ENCODE measurements around the gene GSN. TPM values are rescaled to one million over a fixed set of nuclear protein-coding genes. Genes with fewer than 3 reads are reported as not detected.

Gene GSN
- total RNA-seq (1,000 to 10,000 TPM in 2 of 9 donors, 100 to 1,000 TPM in 7; 422 to 2,088 (median 703) TPM), polyA plus RNA-seq (100 to 1,000 TPM; 379 to 481 TPM)
- long read RNA-seq, donor 1, transcript GSN-206 (17 exons, 2,311 nt), result minor isoform, 126 of 3,830 reads
- long read RNA-seq, donor 1, transcript GSN-215 (17 exons, 2,428 nt), result minor isoform, 142 of 3,830 reads
- long read RNA-seq, donor 1, transcript GSN-204 (17 exons, 2,657 nt), result major isoform, 2,466 of 3,830 reads
- long read RNA-seq, donor 1, partial matches to known transcripts, result 591 of 3,830 reads
- long read RNA-seq, donor 1, other reads (novel, unspliced or antisense), result 497 of 3,830 reads
- long read RNA-seq, donor 2, transcript GSN-206 (17 exons, 2,311 nt), result major isoform, 505 of 2,955 reads
- long read RNA-seq, donor 2, transcript GSN-204 (17 exons, 2,657 nt), result minor isoform, 214 of 2,955 reads
- long read RNA-seq, donor 2, transcript GSN-203 (19 exons, 2,664 nt), result minor isoform, 12 of 2,955 reads
- long read RNA-seq, donor 2, transcript GSN-215 (17 exons, 2,428 nt), result minor isoform, 256 of 2,955 reads
- long read RNA-seq, donor 2, partial matches to known transcripts, result 722 of 2,955 reads
- long read RNA-seq, donor 2, other reads (novel, unspliced or antisense), result 1,235 of 2,955 reads
- long read RNA-seq, donor 3, transcript GSN-204 (17 exons, 2,657 nt), result major isoform, 1,151 of 1,996 reads
- long read RNA-seq, donor 3, transcript GSN-215 (17 exons, 2,428 nt), result minor isoform, 87 of 1,996 reads
- long read RNA-seq, donor 3, transcript GSN-203 (19 exons, 2,664 nt), result minor isoform, 12 of 1,996 reads
- long read RNA-seq, donor 3, transcript GSN-206 (17 exons, 2,311 nt), result minor isoform, 76 of 1,996 reads
- long read RNA-seq, donor 3, partial matches to known transcripts, result 283 of 1,996 reads
- long read RNA-seq, donor 3, other reads (novel, unspliced or antisense), result 383 of 1,996 reads

DNA sequence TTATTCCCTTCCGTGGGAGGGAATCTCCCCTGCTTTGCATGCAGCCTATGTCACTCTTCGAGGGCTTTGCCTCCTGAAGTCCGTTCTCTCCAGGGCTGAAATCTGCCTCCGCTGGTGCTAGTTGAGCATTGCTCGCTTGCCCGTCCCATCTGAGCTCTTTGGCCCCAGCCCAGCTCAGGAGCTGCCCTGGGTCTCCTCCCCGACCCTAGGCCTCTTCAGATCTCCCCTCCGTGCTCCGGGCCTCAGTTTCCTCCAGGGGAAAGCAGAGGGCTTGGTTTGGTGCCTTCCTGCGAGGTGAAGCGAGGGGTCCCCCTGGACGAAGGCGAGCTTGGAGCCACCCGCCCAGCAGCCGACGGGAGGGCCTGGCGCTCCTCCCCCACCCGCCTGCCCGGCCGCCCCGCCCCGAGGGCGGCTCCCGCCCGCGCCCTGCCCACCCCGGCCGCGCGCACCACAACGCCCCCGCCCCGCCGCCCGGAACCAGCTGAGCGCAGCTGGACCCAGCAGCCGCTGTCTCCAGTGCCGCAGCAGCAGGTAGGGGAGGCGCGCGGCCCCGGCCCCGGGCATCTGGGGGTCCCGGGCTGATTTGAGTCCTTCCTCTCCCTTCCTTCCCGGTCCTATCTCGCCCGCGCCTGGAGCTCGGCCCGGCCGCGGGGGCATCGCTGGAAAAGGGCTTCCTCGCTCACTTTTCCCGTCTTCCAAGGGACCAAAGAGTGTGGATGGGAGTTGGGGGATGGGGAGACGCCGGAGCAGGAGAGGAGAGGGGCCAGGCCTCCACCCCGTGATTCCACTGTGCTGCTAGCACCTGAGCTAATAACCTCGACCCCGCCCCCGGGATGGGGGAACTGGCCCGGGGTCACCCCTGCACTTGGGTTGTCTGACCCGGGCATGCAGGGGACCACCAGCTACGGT is at the start of gene GSN:
Gene GSN (plus strand): TSS at position 474 of the 909 bp plus-strand sequence. CDS start 33,810 bp downstream, outside the sequence.
- Histone ChIP-seq H3K27ac (peak within 1 kb of the TSS; percentile 30 to 96 (median 88)), H3K36me3 (no peaks in the 10 kb centered on the region), H3K4me3 (peak within 1 kb of the TSS; percentile 75 to 95 (median 88)), H3K27me3 (no peaks in the 10 kb centered on the region), H3K9me3 (no peaks in the 10 kb centered on the region), H3K4me1 (peaks cover 6 to 65% (median 54%) of the 10 kb centered on the region in 12 donors)
- intact Hi-C loops (cut with DNase I), result loop anchor here in 8 of 10 donors (5.0 to 10.0 kb wide), 7 partner anchors 41 to 114 kb away; no protein-coding TSS in a partner anchor
- peak; percentile 88 to 94 (median 90) for DNase-seq
- 1 to 3% (median 1%) methylated on average over 16 to 64 of the region's 64 CpGs for WGBS, 4 donors
- ATAC-seq, result peak; percentile 65 to 92 (median 84)
- peak in 1 of 2 donors; percentile 81 for TF ChIP-seq POLR2A (IDR thresholded peaks at IDR 0.05)
- TF ChIP-seq, protein P1, sequence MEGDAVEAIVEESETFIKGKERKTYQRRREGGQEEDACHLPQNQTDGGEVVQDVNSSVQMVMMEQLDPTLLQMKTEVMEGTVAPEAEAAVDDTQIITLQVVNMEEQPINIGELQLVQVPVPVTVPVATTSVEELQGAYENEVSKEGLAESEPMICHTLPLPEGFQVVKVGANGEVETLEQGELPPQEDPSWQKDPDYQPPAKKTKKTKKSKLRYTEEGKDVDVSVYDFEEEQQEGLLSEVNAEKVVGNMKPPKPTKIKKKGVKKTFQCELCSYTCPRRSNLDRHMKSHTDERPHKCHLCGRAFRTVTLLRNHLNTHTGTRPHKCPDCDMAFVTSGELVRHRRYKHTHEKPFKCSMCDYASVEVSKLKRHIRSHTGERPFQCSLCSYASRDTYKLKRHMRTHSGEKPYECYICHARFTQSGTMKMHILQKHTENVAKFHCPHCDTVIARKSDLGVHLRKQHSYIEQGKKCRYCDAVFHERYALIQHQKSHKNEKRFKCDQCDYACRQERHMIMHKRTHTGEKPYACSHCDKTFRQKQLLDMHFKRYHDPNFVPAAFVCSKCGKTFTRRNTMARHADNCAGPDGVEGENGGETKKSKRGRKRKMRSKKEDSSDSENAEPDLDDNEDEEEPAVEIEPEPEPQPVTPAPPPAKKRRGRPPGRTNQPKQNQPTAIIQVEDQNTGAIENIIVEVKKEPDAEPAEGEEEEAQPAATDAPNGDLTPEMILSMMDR (IDR thresholded peaks at IDR 0.05), result peak in 4 of 12 donors; percentile 5 to 32 (median 8)

DNA sequence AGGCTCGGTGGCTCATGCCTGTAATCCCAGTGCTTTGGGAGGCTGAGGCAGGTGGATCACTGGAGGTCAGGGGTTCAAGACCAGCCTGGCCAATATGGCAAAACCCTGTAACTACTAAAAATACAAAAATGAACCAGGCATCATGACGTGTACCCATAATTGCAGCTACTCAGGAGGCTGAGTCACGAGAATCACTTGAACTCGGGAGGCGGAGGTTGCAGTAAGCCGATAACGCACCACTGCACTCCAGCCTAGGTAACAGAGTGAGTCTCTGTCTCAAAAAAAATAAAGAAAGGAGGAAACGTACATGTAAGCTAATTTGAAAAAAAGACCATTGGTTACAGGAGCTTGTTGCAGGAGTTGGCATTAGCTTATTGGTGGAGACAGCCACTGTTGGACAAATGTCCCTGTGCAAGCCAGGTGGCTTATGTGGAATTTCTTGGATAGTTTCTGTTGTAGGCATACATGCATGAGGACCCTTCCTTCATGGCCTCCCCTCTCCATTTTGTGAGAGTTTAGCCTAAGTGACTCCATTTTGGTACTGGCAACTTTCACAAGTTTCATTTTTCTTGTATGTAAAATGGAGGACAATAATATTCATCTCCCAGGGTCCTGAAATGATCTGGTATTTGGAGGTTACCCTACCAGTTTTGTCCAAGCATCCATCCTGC is 49.5 kb upstream of the GSN start:
- H3K27ac ChIP-seq, result no peak overlapping the region
- no peaks in the 10 kb centered on the region for H3K9me3 ChIP-seq
- no peaks in the 10 kb centered on the region for H3K36me3 ChIP-seq
- H3K4me1 ChIP-seq, result peaks cover 0 to 19% (median 0%) of the 10 kb centered on the region in 12 donors
- intact Hi-C loops (cut with DNase I), result loop anchor here in 3 of 10 donors (5.0 to 10.0 kb wide), 3 partner anchors 46 to 96 kb away; partner anchors contain the start of gene GSN (in 1 of the 3)
- no peak for TF ChIP-seq POLR2A (IDR thresholded peaks at IDR 0.05)
- TF ChIP-seq, protein P1 (IDR thresholded peaks at IDR 0.05), result no peak
- H3K4me3 ChIP-seq, result no peak overlapping the region
- DNase-seq (no peak), ATAC-seq (no peak)
- WGBS, 4 donors, result 94 to 98% (median 97%) methylated on average over 8 of the region's 8 CpGs
- H3K27me3 ChIP-seq, result no peaks in the 10 kb centered on the region

DNA sequence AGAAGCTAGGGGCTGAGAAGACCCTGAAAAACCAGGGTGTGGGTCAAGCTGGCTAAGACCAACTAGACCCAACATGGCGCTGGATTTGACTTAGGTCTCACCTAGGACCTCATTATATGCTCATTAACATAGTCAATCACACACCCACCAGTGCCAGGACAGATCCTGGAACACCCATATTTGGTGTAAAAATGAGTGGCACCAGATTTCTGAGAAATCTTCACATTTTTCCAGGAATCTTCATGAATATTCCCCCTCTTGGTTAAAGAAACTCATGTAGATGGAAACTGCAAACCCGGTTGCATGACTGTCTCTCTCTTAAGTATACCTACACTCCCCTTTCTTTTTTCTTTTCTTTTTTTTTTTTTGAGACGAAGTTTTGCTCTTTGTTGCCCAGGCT is 48.4 kb upstream of the GSN start:
- no peak for ATAC-seq
- WGBS, 4 donors, result 89 to 95% (median 92%) methylated on average over 3 of the region's 3 CpGs
- Histone ChIP-seq H3K36me3 (no peaks in the 10 kb centered on the region), H3K9me3 (no peaks in the 10 kb centered on the region), H3K4me1 (peaks cover 0 to 19% (median 0%) of the 10 kb centered on the region in 12 donors), H3K27ac (no peak overlapping the region), H3K4me3 (no peak overlapping the region), H3K27me3 (no peaks in the 10 kb centered on the region)
- no peak for DNase-seq
- no peak for TF ChIP-seq POLR2A (IDR thresholded peaks at IDR 0.05)
- TF ChIP-seq, protein P1 (IDR thresholded peaks at IDR 0.05), result no peak
- intact Hi-C loops (cut with DNase I), result loop anchor here in 3 of 10 donors (5.0 to 10.0 kb wide), 3 partner anchors 45 to 95 kb away; partner anchors contain the start of gene GSN (in 1 of the 3)

Measured in heart left ventricle (tissue), 16 donors.